Measurements from ENCODE around the gene GNLY.
"Not testable (repeated sequence)": the region's sequence is repeated elsewhere in the genome, so short reads cannot be mapped to it uniquely, and the experiment has no call there.

The GNLY gene
- total RNA-seq: 0 to 1.2 (median 0) reads per million in 17 experiments

DNA sequence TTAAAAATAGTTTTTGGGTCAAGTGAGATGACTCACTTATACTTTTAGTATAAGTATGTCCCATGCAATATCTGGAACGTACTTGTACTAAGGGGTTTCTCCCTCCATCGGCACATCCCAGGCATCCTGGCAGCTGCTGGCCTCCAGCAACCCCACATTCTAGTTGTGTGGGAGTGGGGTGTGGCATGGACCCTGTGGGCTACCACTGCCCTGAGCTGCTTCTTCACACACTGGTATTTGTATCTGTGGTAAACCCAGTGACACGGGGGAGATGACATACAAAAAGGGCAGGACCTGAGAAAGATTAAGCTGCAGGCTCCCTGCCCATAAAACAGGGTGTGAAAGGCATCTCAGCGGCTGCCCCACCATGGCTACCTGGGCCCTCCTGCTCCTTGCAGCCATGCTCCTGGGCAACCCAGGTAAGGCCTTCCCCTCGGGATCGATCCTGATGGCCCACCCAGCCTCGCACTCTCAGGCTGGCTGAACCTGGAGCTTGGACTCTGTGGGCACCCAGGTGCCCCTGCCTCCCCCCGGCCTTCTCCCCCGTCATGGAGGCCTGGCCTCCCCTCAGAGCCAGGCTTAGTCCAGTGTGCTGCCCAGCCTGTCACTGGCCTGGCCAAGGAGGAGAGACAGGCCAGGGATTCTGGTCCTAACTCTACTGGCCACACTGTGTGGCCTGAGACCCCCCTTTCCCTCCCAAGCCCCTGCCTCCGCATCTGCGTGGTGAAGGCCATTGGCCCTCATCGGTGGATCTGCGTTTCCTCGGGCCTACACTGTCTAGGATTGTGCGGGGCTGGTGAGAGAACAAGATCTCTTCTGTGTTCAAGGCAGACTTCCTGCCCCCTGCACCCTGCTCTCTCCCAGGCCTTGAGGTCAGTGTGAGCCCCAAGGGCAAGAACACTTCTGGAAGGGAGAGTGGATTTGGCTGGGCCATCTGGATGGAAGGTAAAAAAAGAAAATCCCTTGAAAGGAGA lies at the start of gene GNLY:
TSS of gene GNLY (plus strand) at position 307 of the 974 bp plus-strand sequence. CDS start at position 368, 61 bp downstream.
- DNase-seq: no peak

DNA sequence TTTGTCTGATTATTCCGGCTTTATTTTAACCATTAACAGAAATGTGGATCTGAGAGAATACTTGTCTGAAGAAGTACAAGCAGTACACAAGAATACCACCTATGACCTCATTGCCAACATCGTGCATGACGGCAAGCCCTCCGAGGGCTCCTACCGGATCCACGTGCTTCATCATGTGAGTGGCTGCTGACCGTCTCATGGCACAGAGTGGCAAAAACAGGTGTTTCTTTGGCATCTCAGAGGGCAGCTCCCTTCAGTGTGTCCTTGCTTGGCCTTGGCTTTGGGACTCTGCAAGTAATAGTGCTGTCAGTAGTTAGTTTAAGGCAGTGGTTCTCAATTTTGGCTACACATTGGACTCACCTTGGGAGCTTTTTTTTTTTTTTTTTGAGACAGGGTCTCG lies 49.2 kb upstream of the GNLY start:
- DNase-seq: no peak

DNA sequence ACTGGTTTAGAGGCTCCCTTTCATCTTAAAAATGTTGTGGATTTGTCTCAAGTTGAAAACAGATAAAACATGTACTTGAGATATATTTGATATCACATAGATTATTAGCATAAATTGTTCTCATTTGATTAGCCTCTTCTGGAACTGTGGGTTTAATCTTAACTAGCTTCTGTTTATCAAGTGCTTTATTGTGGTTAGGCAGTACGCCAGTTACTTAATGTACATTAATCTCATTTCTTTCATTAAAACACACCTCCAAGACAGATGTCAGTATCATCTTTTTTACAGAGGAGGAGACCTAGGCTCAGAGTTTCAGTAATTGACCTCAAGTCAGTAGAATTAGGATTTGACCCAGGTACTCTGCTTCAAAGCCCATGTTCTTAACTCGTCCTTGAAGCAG lies 48.0 kb upstream of the GNLY start:
- DNase-seq: no peak

DNA sequence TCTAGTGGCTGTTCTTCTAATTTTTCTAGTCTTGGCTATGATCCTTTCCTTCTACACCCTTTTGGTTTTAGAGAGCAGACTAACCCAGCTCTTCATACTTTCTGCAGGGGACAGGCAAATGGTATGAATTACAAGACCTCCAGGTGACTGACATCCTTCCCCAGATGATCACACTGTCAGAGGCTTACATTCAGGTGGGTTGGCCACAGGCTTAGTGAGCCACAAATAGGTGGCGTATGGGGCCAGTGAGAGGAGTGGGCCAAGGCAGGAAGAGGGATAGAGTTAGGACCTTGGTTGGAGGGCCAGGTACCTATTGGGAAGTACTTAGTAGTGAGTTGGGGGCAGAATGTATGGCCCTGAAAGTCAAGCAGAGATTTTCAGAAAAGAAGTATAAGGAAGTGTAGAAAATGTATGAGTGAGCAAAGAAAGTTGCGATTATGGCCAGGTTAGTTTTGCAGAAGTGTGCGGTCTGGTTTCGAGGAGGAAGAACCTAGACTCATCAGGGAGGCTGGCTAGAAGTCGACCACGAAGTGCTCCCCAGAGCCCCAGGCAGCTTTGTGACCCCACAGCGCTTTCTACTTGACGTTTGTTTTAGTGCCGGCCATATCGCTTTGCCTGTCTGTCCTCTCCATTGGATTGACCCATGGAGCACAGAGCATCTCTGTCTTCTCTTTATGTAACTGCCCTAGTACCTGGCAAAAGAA lies 46.2 kb upstream of the GNLY start:
- DNase-seq: peak in 2 of 4 experiments; percentile 16 to 20

DNA sequence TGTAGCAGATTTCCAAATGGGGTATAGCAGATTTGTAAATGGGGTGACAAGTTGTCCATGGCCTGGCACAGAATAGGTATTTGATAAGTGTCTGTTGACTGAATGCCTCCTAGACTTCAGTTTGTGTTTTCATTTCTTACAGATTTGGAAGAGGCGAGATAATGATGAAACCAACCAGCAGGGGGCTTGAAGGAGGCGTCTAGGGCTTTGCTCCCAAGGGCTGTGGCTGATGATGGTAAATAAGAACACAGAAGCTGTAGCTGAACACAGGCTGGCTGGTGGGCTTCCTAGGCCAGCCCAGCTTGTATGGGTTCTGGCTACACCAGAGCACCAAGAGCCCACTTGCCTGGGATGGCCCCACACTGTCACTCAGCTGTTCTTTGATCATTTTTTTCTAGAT lies 45.5 kb upstream of the GNLY start:
- DNase-seq: peak; percentile 37 to 65 (median 56)

DNA sequence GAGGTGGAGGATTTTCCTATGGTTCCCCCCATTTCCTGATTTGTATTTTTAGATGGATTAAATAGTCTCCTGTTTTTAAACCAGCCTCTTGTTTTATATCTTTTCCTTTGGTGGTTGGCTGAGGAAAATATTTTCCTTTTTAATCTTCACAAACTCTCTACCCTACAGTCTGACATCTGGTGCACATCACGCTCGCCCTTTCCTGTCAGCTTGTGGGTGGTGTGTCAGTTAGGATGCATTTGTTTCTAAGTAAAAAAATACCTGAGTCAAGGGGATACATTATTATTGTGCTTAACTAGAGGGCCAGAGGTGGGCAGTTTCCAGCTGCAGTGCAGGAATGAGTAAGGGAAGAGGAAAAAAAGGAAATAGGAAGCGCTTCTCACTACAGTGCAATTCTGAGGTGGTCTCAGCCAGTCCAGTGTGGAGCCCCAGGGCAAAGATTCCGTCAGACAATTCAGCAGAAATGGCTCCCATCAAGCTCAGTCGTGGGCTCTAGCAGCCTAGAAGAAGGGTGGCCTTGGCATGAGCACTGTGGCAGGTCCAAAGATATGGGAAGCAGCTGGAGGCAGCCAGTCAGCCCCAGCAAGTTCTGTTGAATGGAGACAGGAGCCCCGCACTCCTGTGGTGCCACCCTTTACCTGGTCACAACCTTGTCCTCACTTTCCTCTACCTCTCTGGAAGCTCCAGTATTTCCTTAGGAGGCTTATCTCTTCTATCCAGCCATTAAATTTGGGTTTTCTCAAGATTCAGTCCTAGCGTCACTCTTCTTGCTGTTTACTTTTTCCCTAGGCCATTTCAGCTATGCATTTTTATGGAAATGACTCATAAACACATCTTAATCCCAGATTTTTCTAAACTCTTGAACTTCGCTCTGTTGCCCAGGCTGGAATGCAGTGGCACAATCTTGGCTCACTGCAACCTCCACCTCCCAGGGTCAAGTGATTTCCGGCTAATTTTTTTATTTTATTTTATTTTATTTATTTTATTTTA lies 44.7 kb upstream of the GNLY start:
- no peak for DNase-seq

DNA sequence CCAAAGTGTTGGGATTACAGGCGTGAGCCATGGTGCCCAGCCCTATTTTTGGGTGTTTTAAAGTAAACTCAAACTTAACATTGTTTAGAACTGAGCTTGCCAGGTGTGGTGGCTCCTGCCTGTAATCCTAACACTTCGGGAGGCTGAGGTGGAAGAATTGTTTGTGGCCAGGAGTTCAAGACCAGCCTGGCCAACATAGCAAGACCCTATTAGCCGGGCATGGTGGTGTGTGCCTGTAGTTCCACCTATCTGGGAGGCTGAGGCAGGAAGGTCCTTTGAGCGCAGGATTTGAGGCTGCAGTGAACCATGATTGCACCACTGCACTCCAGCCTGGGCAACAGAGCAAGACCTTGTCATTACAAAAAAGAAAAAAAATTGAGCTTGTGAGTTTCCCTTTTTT lies 43.7 kb upstream of the GNLY start:
- DNase-seq: no peak

DNA sequence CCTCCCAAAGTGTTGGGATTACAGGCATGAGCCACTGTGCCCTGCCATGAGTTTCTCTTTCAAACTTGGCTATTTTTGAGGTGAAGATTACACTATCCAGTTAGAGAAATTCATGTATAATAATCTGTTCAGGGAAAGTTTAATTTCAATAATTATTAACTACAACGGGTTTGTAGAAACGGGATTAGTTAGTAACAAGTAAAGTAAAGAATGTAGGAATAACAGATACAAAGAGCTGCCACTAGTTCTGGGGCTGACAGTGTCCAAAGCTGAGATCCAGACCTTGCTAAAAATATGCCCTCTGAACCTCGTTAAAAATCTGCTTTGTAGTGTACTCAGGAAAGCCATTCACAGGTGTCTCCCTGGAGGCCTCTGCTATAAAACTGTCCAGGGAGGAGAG lies 43.1 kb upstream of the GNLY start:
- DNase-seq: no peak

DNA sequence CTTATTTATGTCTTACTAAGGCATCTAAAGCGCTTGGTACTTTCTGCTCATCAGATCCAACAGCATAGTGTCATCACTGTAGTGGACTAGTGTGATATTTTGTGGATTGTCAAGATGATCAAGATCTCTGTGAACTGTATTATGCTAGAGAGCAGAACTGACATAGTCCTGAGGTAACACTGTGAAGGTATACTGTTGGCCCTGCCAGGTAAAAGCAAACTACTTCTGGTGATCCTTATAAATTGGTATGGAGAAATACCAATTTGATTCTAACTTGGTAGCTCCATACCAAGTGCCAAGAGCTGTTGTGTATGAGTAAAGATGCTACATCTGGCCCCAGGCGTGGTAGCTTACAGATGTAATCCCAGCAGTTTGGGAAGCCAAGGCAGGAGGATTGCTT lies 42.1 kb upstream of the GNLY start:
- no peak for DNase-seq

DNA sequence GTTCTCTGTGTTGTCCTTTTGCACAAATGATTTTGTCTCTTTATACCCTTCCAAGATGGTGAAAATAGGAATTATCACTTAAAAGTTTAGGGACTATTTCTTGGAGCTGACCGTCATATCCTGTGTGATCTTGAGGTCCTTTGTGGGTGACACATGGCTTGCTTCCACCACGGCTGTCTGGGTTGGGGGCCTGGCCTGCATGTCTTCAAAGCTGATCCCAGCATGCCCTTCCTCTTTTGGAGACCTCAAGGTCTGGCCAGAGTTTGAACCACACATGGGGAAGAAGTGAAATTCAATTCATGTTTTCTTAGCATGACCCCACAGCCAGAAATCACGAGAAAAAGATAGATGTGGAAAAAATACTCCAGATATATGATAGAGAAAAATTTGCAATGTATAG lies 40.2 kb upstream of the GNLY start:
- peak; percentile 59 to 81 (median 72) for DNase-seq

DNA sequence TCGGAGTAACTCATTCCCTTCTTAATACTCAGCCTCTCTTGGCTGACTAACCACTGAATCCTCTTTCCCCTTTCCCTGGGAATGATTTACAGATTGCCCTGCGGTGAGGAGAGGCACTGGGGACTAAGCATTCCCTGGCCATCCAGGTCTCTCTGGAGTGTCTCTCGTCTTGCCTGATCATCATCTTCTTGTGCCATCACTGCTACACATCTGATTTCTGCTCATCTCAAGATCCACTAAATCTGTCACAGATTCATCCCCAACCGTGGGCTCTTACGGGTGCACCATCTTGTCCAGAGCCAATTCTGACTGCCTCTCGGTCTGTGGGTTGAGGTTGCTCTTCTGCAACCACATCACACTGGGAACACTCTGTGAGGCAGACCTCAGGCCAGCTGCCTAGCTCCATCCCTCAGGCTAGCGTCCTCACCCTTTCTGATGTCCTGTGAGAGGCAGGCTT lies 38.2 kb upstream of the GNLY start:
- DNase-seq: no peak

DNA sequence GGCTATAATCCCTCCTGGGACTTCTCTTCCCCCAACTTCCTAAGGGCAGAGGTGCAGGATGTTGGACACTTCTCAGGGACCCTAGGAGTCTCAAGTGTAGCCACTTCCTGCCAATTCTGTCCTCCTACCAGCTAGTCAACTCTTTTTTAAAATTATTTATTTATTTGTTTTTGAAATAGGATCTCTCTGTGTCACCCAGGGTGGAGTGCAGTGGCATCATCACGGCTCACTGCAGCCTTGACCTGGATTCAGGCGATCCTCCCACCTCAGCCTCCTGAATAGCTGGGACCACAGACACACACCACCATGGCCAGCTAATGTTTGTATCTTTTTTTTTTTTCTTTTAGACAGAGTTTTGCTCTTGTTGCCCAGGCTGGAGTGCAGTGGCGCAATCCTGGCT lies 37.7 kb upstream of the GNLY start:
- no peak for DNase-seq

DNA sequence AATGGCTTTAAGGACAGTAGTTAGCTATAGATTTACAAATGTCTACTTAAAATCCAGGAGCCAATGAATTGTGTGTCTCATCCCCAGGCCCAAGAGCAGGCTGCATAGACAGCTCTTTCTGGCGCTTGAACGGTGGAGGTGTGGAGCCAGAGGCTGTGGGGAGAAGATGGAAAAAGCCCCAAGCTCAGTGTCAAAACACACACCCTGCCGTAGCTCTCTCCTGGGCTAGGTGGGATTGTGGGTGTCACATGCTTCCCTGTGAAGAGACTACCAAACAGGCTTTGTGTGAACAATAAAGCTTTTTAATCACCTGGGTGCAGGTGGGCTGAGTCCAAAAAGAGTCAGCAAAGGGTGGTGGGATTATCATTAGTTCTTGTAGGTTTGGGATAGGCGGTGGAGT lies 36.8 kb upstream of the GNLY start:
- DNase-seq: not testable (repeated sequence)

DNA sequence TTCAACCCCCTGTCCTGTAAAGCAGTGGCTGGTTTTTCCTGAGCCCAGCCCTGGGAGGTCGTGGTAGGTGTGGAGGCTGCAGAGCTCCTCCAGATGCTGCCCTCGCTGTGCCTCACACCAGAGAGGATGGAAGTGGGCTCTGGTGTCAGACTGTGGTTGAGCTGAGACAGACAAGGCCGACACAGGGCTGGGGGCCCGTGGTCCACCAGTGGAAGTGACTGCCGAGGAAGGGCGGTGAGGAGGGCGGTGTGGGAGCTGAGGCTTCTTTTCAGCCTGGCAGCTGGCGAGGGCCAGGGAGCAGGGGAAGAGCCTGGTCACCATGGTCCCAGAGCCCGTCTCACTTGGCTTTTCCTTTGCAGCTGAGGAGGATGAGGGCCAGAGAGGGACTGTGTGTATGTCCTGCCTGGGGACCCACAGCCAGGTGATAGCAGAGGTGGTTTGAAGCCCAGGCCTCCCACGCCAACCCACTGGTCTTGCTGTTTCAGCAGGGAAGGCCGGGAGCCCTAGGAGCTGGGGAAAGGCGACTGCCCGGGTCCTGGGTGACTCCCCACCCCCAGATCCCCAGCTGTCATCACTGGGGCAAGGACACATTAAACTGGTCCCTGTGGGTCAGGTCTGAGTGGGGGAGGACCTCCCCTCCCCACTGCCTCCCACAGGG lies 34.7 kb upstream of the GNLY start:
- no peak for DNase-seq

DNA sequence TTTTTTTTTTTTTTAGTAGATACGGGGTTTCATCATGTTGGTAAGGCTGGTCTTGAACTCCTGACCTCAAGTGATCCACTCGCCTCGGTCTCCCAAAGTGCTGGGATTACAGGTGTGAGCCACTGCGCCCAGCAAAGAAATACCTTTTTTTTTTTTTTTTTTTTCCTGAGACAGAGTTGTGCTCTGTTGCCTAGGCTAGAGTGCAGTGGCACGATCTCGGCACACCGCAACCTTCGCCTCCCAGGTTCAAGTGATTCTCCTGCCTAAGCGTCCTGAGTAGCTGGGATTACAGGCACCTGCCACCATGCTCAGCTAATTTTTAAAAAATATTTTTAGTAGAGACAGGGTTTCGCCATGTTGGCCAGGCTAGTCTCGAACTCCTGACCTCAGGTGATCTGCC lies 33.9 kb upstream of the GNLY start:
- not testable (repeated sequence) for DNase-seq

DNA sequence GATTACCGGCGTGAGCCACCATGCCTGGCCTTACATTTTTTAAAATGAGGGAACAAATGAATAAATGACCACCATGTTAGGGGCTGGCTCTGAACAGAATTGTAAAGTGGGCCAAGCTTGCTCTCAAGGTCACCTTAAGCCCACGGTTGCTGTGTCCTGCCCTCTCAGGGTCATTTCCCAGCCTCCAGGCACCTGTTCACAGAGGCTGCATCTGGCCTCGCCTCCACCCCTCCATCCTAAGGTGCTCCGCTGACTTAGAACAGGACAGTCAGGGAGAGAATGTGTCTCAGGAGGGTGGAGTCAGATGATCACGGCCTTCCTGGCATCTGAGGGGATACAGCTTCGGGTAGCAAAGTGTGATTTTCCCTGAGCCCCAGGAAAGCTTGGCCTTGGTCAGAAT lies 33.4 kb upstream of the GNLY start:
- DNase-seq: no peak

DNA sequence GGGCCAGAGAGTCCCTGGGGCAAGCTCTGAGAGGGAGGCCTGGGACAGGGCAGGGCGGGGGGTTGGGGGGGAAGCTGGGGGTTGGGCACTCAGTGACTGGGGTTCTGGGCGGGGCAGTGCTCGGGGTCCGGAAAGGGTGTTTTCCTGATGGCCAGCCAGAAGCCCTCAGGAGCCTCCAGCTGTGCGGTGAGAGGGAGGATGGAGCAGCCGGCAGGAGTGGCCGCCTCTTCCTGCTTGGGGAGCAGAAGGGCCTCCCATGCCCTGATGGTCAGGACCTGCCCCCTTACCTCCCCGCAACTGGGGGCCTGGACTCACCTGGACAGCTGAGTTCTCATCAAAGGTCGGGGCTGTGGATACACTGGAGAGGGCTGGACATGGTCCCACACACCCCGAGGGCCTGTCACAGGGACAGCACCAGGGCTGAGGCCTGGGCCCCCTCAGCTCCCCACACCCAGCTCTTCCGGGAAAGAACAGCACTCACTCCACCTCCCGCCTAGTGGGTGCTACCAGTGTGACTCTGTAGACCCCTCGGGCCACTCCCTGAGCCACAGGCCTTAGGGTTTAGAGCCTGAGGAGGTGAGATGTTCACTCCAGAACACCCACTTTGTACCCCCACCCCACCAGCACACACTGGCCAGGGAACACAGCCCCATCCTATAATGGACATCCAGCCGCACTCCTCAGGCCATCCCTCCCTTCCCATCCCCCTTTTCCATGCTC lies 32.9 kb upstream of the GNLY start:
- no peak for DNase-seq

DNA sequence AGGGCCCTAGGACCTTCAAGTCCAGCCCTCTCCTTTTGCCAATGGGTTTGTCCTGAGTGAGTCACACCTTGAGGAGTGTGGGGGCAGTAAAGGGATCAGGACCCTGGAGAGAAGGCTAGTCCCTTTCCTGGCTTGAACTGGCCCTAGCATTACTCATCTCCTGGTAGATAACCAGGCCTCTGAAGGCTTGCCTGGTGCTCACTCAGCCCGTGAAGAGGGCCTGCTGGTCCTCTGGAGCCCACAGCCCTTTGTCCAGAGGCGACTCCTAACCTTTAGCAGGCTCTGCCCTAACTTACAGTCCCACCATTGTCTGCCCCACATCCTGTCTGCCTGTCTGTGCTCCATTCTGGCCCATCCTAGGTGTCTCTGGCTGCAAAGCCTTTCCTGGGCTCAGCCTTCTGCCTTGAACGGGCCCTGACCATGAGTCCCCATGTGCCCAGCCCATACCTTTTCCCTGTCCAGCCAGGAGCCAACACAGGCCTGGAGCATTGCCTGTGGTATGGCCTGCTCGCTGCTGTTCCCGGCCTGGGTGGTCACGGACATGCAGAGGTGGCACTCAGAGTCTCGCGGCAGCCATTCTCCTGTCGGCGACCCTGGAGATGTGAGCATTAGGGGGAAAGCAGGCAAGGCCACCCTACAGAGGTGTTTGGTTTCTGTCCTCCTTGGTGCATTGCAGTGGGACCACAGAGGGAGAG lies 31.1 kb upstream of the GNLY start:
- no peak for DNase-seq

DNA sequence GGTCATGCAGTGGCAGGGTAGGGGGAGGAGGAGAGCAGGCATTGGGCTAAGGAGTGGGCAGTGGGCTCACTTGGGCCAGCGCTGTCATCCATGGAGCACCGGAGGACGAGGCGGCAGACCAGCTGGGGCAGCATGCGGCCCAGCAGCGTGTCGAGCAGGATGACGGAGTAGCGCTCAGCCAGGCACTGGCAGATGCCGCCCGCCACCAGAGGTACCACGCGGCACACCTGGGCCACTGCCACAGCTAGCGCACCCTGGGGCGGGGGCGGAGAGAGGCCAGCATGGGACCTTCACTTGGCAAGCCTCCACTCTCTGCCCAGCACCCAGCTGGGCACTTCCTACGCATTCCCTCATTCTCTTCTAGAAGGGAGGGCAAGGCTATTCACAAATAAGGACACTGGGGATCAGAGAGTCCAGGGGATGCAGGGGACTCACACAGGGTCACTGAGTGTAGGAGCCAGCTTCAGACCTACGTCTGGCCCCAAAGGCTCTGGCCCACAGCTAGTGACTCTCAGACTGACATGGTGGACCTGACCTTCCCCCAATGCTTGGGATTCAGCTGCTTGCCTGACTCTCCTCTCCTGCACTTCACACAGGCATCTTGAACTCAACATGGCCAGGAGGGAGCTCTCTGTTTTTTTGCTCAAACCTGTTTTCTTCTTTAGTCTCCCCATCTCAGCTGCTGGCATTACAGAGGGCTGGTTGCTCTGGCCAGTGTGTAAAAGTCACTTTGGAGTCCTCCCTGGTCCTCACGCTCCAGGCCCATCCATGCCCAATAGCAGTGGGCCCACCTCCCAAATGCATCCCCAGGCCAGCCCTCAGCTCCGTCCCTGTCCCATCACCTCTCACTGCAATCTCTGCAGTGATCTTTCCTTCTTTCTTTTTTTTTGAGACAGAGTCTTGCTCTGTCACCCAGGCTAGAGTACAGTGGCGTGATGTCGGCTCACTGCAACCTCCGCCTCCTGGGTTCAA lies 30.3 kb upstream of the GNLY start:
- no peak for DNase-seq

Data from suppressor macrophage (primary cell).